Neural cell (in vitro differentiated cells): ENCODE measurements around the gene HDAC4.

Source experiments
- CTCF ChIP-seq: fragments of 450-650 bp; IDR thresholded peaks from 2 replicates; pipeline ENCODE4 v1.5.1; 2014; ENCODE audit warnings: antibody characterized with exemption, mild to moderate bottlenecking, moderate library complexity; ENCODE audit not compliant: poor library complexity, severe bottlenecking
- EZH2 ChIP-seq: fragments of 200-600, 300-800 bp; shearing (Covaris generic), sonication (generic); IDR thresholded peaks from 2 replicates; pipeline ENCODE4 v1.6.1; 2014; ENCODE audit warnings: antibody characterized with exemption, low read length, borderline replicate concordance, mild to moderate bottlenecking; ENCODE audit not compliant: insufficient read depth, poor library complexity, severe bottlenecking
- RAD21 ChIP-seq: fragments of 450-650 bp; conservative IDR thresholded peaks from 2 replicates; pipeline ENCODE4 v1.6.1; 2014; ENCODE audit warnings: antibody characterized with exemption, mild to moderate bottlenecking, moderate library complexity

GRCh38 chr2:239355139-239355538, 45.7 kb downstream of the HDAC4 start:
- TF ChIP-seq CTCF (no peak), RAD21 (no peak), EZH2 (no peak)
